HepG2 (cell line): Measurements from ENCODE around the gene AXIN1. TPM values are rescaled to one million over a fixed set of nuclear protein-coding genes. Genes with fewer than 3 reads are reported as not detected.

Experiments used
- polyA plus RNA-seq, 8 experiments: library from polyadenylated mRNA; depleted of rRNA in 3 of 8; stranded (reverse) in 7 of 8; unstranded in 1 of 8; fragments of >200 nt; fragmentation: Illumina TruSeq in 4 of 8; extraction: Trizol in 4 of 8; gene quantifications; 2 replicates each; pipeline versions ENCODE4 v1.2.1 to v1.2.3, GENCODE V29; 2011 to 2016; ENCODE audit warnings: low read depth in 4 of 8, missing spikeins in 1 of 8, mixed read lengths in 1 of 8; ENCODE audit not compliant: insufficient read depth in 1 of 8
- total RNA-seq, 5 experiments: library from RNA; depleted of rRNA; stranded (reverse); fragments of >200 nt; fragmentation: Illumina TruSeq; extraction: Trizol; gene quantifications; 2 replicates each; pipeline ENCODE4 v1.2.3, GENCODE V29; 2016; ENCODE audit warnings: low read depth in 1 of 5

The AXIN1 gene
- total and polyA plus RNA-seq, 2 of the 13 experiments (the other 11 are each of a cell fraction or from before 2014, with no cell fraction given): 24.0 to 26.0 TPM

Other genes starting within 250 kb of the AXIN1 start
- gene NPRL3, start 214.1 kb downstream of the AXIN1 start, total RNA-seq (2016; rRNA removed; fragmentation: Illumina TruSeq; extraction: Trizol): 5.2 and 6.5 TPM in 2 replicates
- gene NPRL3, start 214.1 kb downstream of the AXIN1 start, polyA plus RNA-seq (2011; rRNA removed): 7.9 and 9.9 TPM in 2 replicates
- not detected in 2 replicates for gene HBZ, start 200.1 kb downstream of the AXIN1 start, total RNA-seq (2016; rRNA removed; fragmentation: Illumina TruSeq; extraction: Trizol)
- gene HBZ, start 200.1 kb downstream of the AXIN1 start, polyA plus RNA-seq (2011; rRNA removed): 0.21 and 0.27 TPM in 2 replicates
- not detected in 2 replicates for gene HBM, start 186.7 kb downstream of the AXIN1 start, total RNA-seq (2016; rRNA removed; fragmentation: Illumina TruSeq; extraction: Trizol)
- 0.69 TPM in 1 of 2 replicates, not detected in the other for gene HBM, start 186.7 kb downstream of the AXIN1 start, polyA plus RNA-seq (2011; rRNA removed)
- gene HBA2, start 179.8 kb downstream of the AXIN1 start, total RNA-seq (2016; rRNA removed; fragmentation: Illumina TruSeq; extraction: Trizol): not detected in 2 replicates
- not detected in 2 replicates for gene HBA2, start 179.8 kb downstream of the AXIN1 start, polyA plus RNA-seq (2011; rRNA removed)
- 0.42 TPM in 1 of 2 replicates, not detected in the other for gene HBA1, start 176.0 kb downstream of the AXIN1 start, total RNA-seq (2016; rRNA removed; fragmentation: Illumina TruSeq; extraction: Trizol)
- gene HBA1, start 176.0 kb downstream of the AXIN1 start, polyA plus RNA-seq (2011; rRNA removed): 0.27 and 0.59 TPM in 2 replicates
- 7.4 and 8.0 TPM in 2 replicates for gene HBQ1, start 172.3 kb downstream of the AXIN1 start, total RNA-seq (2016; rRNA removed; fragmentation: Illumina TruSeq; extraction: Trizol)
- 4.9 and 7.6 TPM in 2 replicates for gene HBQ1, start 172.3 kb downstream of the AXIN1 start, polyA plus RNA-seq (2011; rRNA removed)
- gene LUC7L, start 123.3 kb downstream of the AXIN1 start, total RNA-seq (2016; rRNA removed; fragmentation: Illumina TruSeq; extraction: Trizol): 37.3 and 56.9 TPM in 2 replicates
- gene LUC7L, start 123.3 kb downstream of the AXIN1 start, polyA plus RNA-seq (2011; rRNA removed): 48.7 and 49.0 TPM in 2 replicates
- gene FAM234A, start 117.9 kb downstream of the AXIN1 start, total RNA-seq (2016; rRNA removed; fragmentation: Illumina TruSeq; extraction: Trizol): 15.5 and 29.2 TPM in 2 replicates
- gene FAM234A, start 117.9 kb downstream of the AXIN1 start, polyA plus RNA-seq (2011; rRNA removed): 34.4 and 40.2 TPM in 2 replicates
- not detected in 2 replicates for gene RGS11, start 76.8 kb downstream of the AXIN1 start, total RNA-seq (2016; rRNA removed; fragmentation: Illumina TruSeq; extraction: Trizol)
- 0.11 and 0.24 TPM in 2 replicates for gene RGS11, start 76.8 kb downstream of the AXIN1 start, polyA plus RNA-seq (2011; rRNA removed)
- gene ARHGDIG, start 72.1 kb downstream of the AXIN1 start, total RNA-seq (2016; rRNA removed; fragmentation: Illumina TruSeq; extraction: Trizol): 0.24 TPM in 1 of 2 replicates, not detected in the other
- 0.48 and 0.63 TPM in 2 replicates for gene ARHGDIG, start 72.1 kb downstream of the AXIN1 start, polyA plus RNA-seq (2011; rRNA removed)
- gene PDIA2, start 69.6 kb downstream of the AXIN1 start, total RNA-seq (2016; rRNA removed; fragmentation: Illumina TruSeq; extraction: Trizol): 0.35 and 0.60 TPM in 2 replicates
- 1.9 and 2.9 TPM in 2 replicates for gene PDIA2, start 69.6 kb downstream of the AXIN1 start, polyA plus RNA-seq (2011; rRNA removed)
- 114 and 128 TPM in 2 replicates for gene MRPL28, start 17.8 kb upstream of the AXIN1 start, total RNA-seq (2016; rRNA removed; fragmentation: Illumina TruSeq; extraction: Trizol)
- 121 and 135 TPM in 2 replicates for gene MRPL28, start 17.8 kb upstream of the AXIN1 start, polyA plus RNA-seq (2011; rRNA removed)
- gene PGAP6, start 29.3 kb upstream of the AXIN1 start, total RNA-seq (2016; rRNA removed; fragmentation: Illumina TruSeq; extraction: Trizol): 33.7 and 52.7 TPM in 2 replicates
- gene PGAP6, start 29.3 kb upstream of the AXIN1 start, polyA plus RNA-seq (2011; rRNA removed): 136 and 192 TPM in 2 replicates
- gene NME4, start 44.5 kb upstream of the AXIN1 start, total RNA-seq (2016; rRNA removed; fragmentation: Illumina TruSeq; extraction: Trizol): 82.8 and 121 TPM in 2 replicates
- gene NME4, start 44.5 kb upstream of the AXIN1 start, polyA plus RNA-seq (2011; rRNA removed): 263 and 275 TPM in 2 replicates
- gene DECR2, start 49.2 kb upstream of the AXIN1 start, total RNA-seq (2016; rRNA removed; fragmentation: Illumina TruSeq; extraction: Trizol): 27.8 and 36.3 TPM in 2 replicates
- 44.6 and 51.2 TPM in 2 replicates for gene DECR2, start 49.2 kb upstream of the AXIN1 start, polyA plus RNA-seq (2011; rRNA removed)
- gene RAB11FIP3, start 72.9 kb upstream of the AXIN1 start, total RNA-seq (2016; rRNA removed; fragmentation: Illumina TruSeq; extraction: Trizol): 48.4 and 57.6 TPM in 2 replicates
- 34.3 and 42.9 TPM in 2 replicates for gene RAB11FIP3, start 72.9 kb upstream of the AXIN1 start, polyA plus RNA-seq (2011; rRNA removed)
- gene CAPN15, start 175.0 kb upstream of the AXIN1 start, total RNA-seq (2016; rRNA removed; fragmentation: Illumina TruSeq; extraction: Trizol): 15.0 and 24.5 TPM in 2 replicates
- 14.9 and 22.2 TPM in 2 replicates for gene CAPN15, start 175.0 kb upstream of the AXIN1 start, polyA plus RNA-seq (2011; rRNA removed)
- 0.07 TPM in 1 of 2 replicates, not detected in the other for gene PRR35, start 207.7 kb upstream of the AXIN1 start, total RNA-seq (2016; rRNA removed; fragmentation: Illumina TruSeq; extraction: Trizol)
- 0.16 and 0.38 TPM in 2 replicates for gene PRR35, start 207.7 kb upstream of the AXIN1 start, polyA plus RNA-seq (2011; rRNA removed)
- gene NHLRC4, start 214.3 kb upstream of the AXIN1 start, total RNA-seq (2016; rRNA removed; fragmentation: Illumina TruSeq; extraction: Trizol): 0.40 and 0.48 TPM in 2 replicates
- 0.59 and 1.1 TPM in 2 replicates for gene NHLRC4, start 214.3 kb upstream of the AXIN1 start, polyA plus RNA-seq (2011; rRNA removed)
- gene PIGQ, start 217.2 kb upstream of the AXIN1 start, total RNA-seq (2016; rRNA removed; fragmentation: Illumina TruSeq; extraction: Trizol): 8.4 and 19.7 TPM in 2 replicates
- gene PIGQ, start 217.2 kb upstream of the AXIN1 start, polyA plus RNA-seq (2011; rRNA removed): 7.7 and 13.6 TPM in 2 replicates
- gene RAB40C, start 237.3 kb upstream of the AXIN1 start, total RNA-seq (2016; rRNA removed; fragmentation: Illumina TruSeq; extraction: Trizol): 8.2 and 11.5 TPM in 2 replicates
- gene RAB40C, start 237.3 kb upstream of the AXIN1 start, polyA plus RNA-seq (2011; rRNA removed): 7.7 and 10.6 TPM in 2 replicates